Type B pancreatic cell (in vitro differentiated cells): Measurements from ENCODE around the gene LRRK2. TPM values are rescaled to one million over a fixed set of nuclear protein-coding genes. Genes with fewer than 3 reads are reported as not detected.

ENCODE experiments used
- DNase-seq: peaks from one replicate; pipeline ENCODE4 v3.0.0; 2021; ENCODE audit warnings: mixed read lengths; ENCODE audit not compliant: unreplicated experiment; ENCODE audit errors: extremely low spot score
- H3K27ac Mint-ChIP-seq: 2 replicates; pipeline ENCODE4 v1.8.0; 2021; ENCODE audit warnings: mild to moderate bottlenecking, mixed read lengths
- H3K27me3 Mint-ChIP-seq: 2 replicates; pipeline ENCODE4 v1.8.0; 2021; ENCODE audit warnings: mixed read lengths
- H3K36me3 Mint-ChIP-seq: 2 replicates; pipeline ENCODE4 v1.8.0; 2021; ENCODE audit warnings: mixed read lengths
- H3K4me1 Mint-ChIP-seq: one replicate; pipeline ENCODE4 v1.8.0; 2021; ENCODE audit warnings: mixed read lengths; ENCODE audit not compliant: unreplicated experiment
- H3K4me3 Mint-ChIP-seq: 2 replicates; pipeline ENCODE4 v1.8.0; 2021; ENCODE audit warnings: mild to moderate bottlenecking, mixed read lengths
- H3K9me3 Mint-ChIP-seq: 2 replicates; pipeline ENCODE4 v1.8.0; 2021; ENCODE audit warnings: mixed read lengths
- CTCF ChIP-seq: fragments of 200-600 bp; sonication (generic); conservative IDR thresholded peaks from 2 replicates; pipeline ENCODE4 v1.5.0; 2021; ENCODE audit warnings: antibody characterized with exemption, mild to moderate bottlenecking
- total RNA-seq: library from RNA; stranded (reverse); gene quantifications from 2 replicates; pipeline ENCODE4 v1.2.1, GENCODE V29; 2021; ENCODE audit warnings: low replicate concordance

Gene LRRK2
- total RNA-seq, 1 donor from 2014 or later: 0.75 TPM

- no peaks in the 10 kb centered on the region for H3K27me3 Mint-ChIP-seq
- no peaks in the 10 kb centered on the region for H3K4me1 Mint-ChIP-seq
- no peaks in the 10 kb centered on the region for H3K36me3 Mint-ChIP-seq
- no peaks in the 10 kb centered on the region for H3K9me3 Mint-ChIP-seq
- no peak for TF ChIP-seq CTCF
- H3K4me3 Mint-ChIP-seq: no peak overlapping the region
- no peak for DNase-seq
- H3K27ac Mint-ChIP-seq: no peak overlapping the region
Observed at GRCh38 chr12:40292788-40293429, 68.1 kb downstream of the LRRK2 start.

- no peak for DNase-seq
- H3K4me3 Mint-ChIP-seq: no peak overlapping the region
- TF ChIP-seq CTCF: no peak
- H3K27ac Mint-ChIP-seq: no peak overlapping the region
- no peaks in the 10 kb centered on the region for H3K4me1 Mint-ChIP-seq
- no peaks in the 10 kb centered on the region for H3K36me3 Mint-ChIP-seq
- no peaks in the 10 kb centered on the region for H3K27me3 Mint-ChIP-seq
- H3K9me3 Mint-ChIP-seq: no peaks in the 10 kb centered on the region
Observed at GRCh38 chr12:40298341-40298740, 73.5 kb downstream of the LRRK2 start.

- Mint-ChIP-seq H3K4me3 (no peak overlapping the region), H3K4me1 (no peaks in the 10 kb centered on the region), H3K27me3 (no peaks in the 10 kb centered on the region), H3K27ac (no peak overlapping the region), H3K36me3 (no peaks in the 10 kb centered on the region), H3K9me3 (no peaks in the 10 kb centered on the region)
- no peak for DNase-seq
- no peak for TF ChIP-seq CTCF
Observed at GRCh38 chr12:40300490-40300889, 75.7 kb downstream of the LRRK2 start.

- Mint-ChIP-seq H3K4me3 (no peak overlapping the region), H3K36me3 (no peaks in the 10 kb centered on the region), H3K27me3 (no peaks in the 10 kb centered on the region), H3K4me1 (no peaks in the 10 kb centered on the region), H3K27ac (no peak overlapping the region), H3K9me3 (no peaks in the 10 kb centered on the region)
- DNase-seq: no peak
- no peak for TF ChIP-seq CTCF
Observed at GRCh38 chr12:40309001-40309400, 84.2 kb downstream of the LRRK2 start.

- no peak for TF ChIP-seq CTCF
- H3K27me3 Mint-ChIP-seq: no peaks in the 10 kb centered on the region
- no peaks in the 10 kb centered on the region for H3K9me3 Mint-ChIP-seq
- H3K27ac Mint-ChIP-seq: no peak overlapping the region
- DNase-seq: no peak
- H3K36me3 Mint-ChIP-seq: no peaks in the 10 kb centered on the region
- no peak overlapping the region for H3K4me3 Mint-ChIP-seq
- no peaks in the 10 kb centered on the region for H3K4me1 Mint-ChIP-seq
Observed at GRCh38 chr12:40310211-40310610, 85.4 kb downstream of the LRRK2 start.

GRCh38 chr12:40312196-40312595 lies 87.4 kb downstream of the LRRK2 start:
- no peak for DNase-seq
- TF ChIP-seq CTCF: no peak
- Mint-ChIP-seq H3K36me3 (no peaks in the 10 kb centered on the region), H3K4me1 (no peaks in the 10 kb centered on the region), H3K27me3 (no peaks in the 10 kb centered on the region), H3K27ac (no peak overlapping the region), H3K4me3 (no peak overlapping the region), H3K9me3 (no peaks in the 10 kb centered on the region)
